Activated T-cell treated with anti-CD3 and anti-CD28 coated beads, Interleukin-2, amount 50 U/mL, for 4 hours (primary cell): ENCODE results near the gene SLC17A4. TPM values are rescaled to one million over a fixed set of nuclear protein-coding genes. Genes with fewer than 3 reads are reported as not detected.

Experiments used
- ATAC-seq, 2 donors: fragments of 200-7000 bp; cut with Tn5 transposase; one replicate each; pipeline ENCODE4 v1.10.0; 2021
- DNase-seq: peaks from one replicate; pipeline ENCODE4 v3.0.0-alpha.2; 2020
- H3K27me3 Mint-ChIP-seq: one replicate; pipeline ENCODE4 v1.8.0; 2021; ENCODE audit warnings: low read depth, mixed read lengths
- H3K36me3 Mint-ChIP-seq: one replicate; pipeline ENCODE4 v1.8.0; 2022; ENCODE audit warnings: mixed read lengths; ENCODE audit not compliant: insufficient read depth
- H3K4me1 Mint-ChIP-seq: one replicate; pipeline ENCODE4 v1.8.0; 2021; ENCODE audit warnings: low read depth, mixed read lengths
- H3K4me3 Mint-ChIP-seq: one replicate; pipeline ENCODE4 v1.8.0; 2021; ENCODE audit warnings: mild to moderate bottlenecking, moderate library complexity, mixed read lengths
- H3K9me3 Mint-ChIP-seq: one replicate; pipeline ENCODE4 v1.8.0; 2021; ENCODE audit warnings: mixed read lengths
- total RNA-seq, 3 donors: library from RNA; stranded (reverse); gene quantifications; one replicate each; pipeline ENCODE4 v1.2.1, GENCODE V29; 2021

The SLC17A4 gene
- total RNA-seq, 3 donors from 2014 or later: not detected

DNA sequence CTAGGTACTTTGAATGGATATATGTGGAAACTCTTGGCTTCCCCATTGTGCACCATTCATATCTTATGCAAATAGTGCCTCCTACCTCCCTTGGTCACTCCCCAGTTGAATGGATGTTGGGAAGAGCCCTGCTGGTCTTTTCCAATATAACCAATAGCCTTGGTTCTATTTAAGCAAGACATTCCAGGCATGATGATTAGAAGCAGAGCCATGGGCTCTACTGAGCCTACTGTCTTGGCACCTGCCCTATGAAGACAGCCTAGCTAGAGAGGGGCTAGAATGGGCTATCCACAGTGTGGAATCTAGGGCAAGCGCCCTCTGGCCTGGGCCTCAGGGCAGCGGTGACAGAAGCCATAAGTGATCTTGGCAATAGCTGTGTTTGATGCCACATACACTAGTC, 61.7 kb downstream of the SLC17A4 start:
- Mint-ChIP-seq H3K4me3 (no peak overlapping the region), H3K36me3 (no peaks in the 10 kb centered on the region), H3K4me1 (no peaks in the 10 kb centered on the region), H3K9me3 (peaks cover 4% of the 10 kb centered on the region), H3K27me3 (peaks cover 6% of the 10 kb centered on the region)
- DNase-seq (no peak), ATAC-seq (no peak)

GRCh38 chr6:25821341-25821740, 66.8 kb downstream of the SLC17A4 start:
- ATAC-seq (no peak), DNase-seq (no peak)
- Mint-ChIP-seq H3K4me3 (no peak overlapping the region), H3K27me3 (peaks cover 18% of the 10 kb centered on the region), H3K4me1 (no peaks in the 10 kb centered on the region), H3K9me3 (peaks cover 15% of the 10 kb centered on the region), H3K36me3 (peaks cover 3% of the 10 kb centered on the region)

DNA sequence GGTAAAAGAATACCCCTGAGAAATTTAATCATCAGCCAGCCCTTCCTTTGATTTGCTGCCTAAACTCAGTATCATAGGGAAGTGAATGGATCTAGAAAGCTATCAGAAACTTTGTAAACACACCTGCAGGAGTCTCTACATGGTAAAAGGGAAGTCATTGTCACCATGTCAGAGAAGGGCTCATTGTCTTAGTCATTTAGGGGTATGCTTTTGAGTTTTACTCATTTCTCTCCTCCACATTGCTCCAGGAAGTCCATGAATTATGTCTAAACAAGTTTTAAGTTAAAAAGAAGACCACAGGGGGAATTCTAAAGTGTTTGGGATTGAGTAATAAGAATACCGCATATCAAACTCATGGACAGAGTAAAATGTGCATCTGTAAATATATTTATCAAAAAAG, 74.8 kb downstream of the SLC17A4 start:
- peaks cover 12% of the 10 kb centered on the region for H3K9me3 Mint-ChIP-seq
- peak; percentile 46 to 61 for ATAC-seq
- no peak overlapping the region for H3K4me3 Mint-ChIP-seq
- no peak for DNase-seq
- H3K36me3 Mint-ChIP-seq: peaks cover 3% of the 10 kb centered on the region
- H3K27me3 Mint-ChIP-seq: peaks cover 23% of the 10 kb centered on the region
- H3K4me1 Mint-ChIP-seq: no peaks in the 10 kb centered on the region

DNA sequence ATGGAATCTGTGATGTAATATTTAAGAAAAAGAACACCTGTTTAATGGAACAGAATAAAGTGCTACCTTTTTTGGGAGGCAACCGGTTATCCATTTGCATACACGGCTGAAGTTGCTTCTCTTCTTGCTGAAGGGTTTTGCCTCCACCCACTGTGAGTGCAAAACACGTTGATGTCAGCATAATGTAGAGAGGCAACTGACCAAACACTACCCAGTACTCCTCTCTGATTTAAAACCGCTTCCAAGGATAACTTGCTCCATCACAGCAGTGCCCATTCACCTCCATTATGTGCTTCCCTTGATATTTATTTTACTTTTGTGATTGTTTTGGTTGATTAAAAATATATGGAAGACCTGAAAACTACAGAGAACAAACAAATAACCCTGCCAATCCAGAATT, 75.9 kb downstream of the SLC17A4 start:
- no peak for ATAC-seq

More for the DNA sequence above, 75.9 kb downstream of the SLC17A4 start:
- Mint-ChIP-seq H3K4me1 (no peaks in the 10 kb centered on the region), H3K27me3 (peaks cover 23% of the 10 kb centered on the region), H3K4me3 (no peak overlapping the region), H3K36me3 (peaks cover 3% of the 10 kb centered on the region), H3K9me3 (peaks cover 9% of the 10 kb centered on the region)
- no peak for DNase-seq

Other genes starting within 250 kb of the SLC17A4 start
- gene SCGN, start 102.5 kb upstream of the SLC17A4 start, total RNA-seq: not detected
- gene SLC17A1, start 77.3 kb downstream of the SLC17A4 start, total RNA-seq: not detected
- gene SLC17A3, start 119.5 kb downstream of the SLC17A4 start, total RNA-seq: under 1 TPM in 1 of 3 donors, not detected in 2; 0.11 TPM
- under 1 TPM in 1 of 3 donors, not detected in 2; 0.33 TPM for gene SLC17A2, start 175.9 kb downstream of the SLC17A4 start, total RNA-seq
- gene TRIM38, start 208.1 kb downstream of the SLC17A4 start, total RNA-seq: 10 to 100 TPM in 2 of 3 donors, 1 to 10 TPM in 1; 9.3 to 14.5 (median 11.3) TPM